GM21576 (cell line): Measurements from ENCODE around the gene LCE3A.

ENCODE experiments used
- ATAC-seq: cut with Tn5 transposase; IDR thresholded peaks from one replicate; pipeline ENCODE4 v1.9.1; 2021; ENCODE audit warnings: mild to moderate bottlenecking, moderate library complexity; ENCODE audit not compliant: unreplicated experiment

LCE3A gene

DNA sequence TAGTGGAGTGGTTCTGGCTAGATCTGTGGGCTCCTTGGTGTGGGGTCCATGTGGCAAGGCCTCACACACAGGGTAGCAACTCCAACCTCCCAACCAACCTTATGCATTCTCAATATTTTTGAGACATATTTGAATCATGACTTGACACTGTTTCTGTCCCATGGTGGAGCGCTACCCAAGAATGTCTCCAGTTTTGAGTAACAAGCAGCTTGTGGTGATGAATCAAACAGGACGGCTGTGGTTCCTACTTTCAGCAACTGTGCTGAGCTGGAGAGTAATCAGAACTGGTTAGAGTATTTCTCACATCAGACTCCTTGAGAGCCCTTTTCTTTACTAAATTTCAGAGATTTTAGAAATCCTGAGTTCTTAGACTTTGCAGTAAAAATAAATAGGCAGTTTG, 45.7 kb downstream of the LCE3A start:
- no peak for ATAC-seq
